ENCODE measurements around the gene SLC9A8.
"Not testable (repeated sequence)": the region's sequence is repeated elsewhere in the genome, so short reads cannot be mapped to it uniquely, and the experiment has no call there.

The SLC9A8 gene

DNA sequence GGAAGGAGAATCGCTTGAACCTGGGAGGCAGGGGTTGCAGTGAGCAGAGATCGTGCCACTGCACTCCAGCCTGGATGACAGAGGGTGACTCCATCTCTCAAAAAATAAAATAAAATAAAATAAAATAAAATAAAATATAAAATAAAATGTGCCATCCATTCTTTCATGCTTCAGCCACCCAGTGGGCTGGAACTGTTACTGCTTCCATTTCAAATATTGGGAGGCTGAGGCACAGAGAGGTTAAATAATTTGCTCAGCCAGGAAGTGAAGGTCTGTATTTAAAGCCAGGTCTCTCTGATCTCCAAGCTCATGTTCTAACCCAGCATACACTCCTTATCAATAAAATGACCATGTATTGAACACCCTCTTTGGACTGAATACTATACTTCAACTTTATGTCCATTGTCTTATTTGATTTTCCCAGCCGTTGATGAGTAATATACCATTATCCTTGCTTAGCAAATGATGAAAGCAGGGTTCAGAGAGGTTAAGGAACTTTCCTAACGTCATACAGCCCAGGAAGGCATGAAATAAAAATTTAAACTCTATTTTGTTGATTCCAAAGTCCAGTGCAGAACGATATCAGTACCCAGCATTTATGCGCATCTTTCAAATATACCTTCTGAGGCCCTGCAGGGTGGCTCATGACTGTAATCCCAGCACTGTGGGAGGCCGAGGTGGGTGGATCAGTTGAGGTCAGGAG, 25.8 kb upstream of the SLC9A8 start:
- in situ Hi-C loops (cut with HindIII; ENCODE audit: low sequenced_read_pairs) = no loop called here

GRCh38 chr20:49787371-49788357, 25.0 kb upstream of the SLC9A8 start:
- in situ Hi-C loops (cut with HindIII; ENCODE audit: low sequenced_read_pairs) = no loop called here

- in situ Hi-C loops (cut with HindIII; ENCODE audit: low sequenced_read_pairs) = loop anchor here (5.0 kb wide), 1 partner anchor 42 kb away; no protein-coding TSS in a partner anchor
Measured at GRCh38 chr20:49790077-49790798, 22.4 kb upstream of the SLC9A8 start.

GRCh38 chr20:49791165-49791564, 21.5 kb upstream of the SLC9A8 start:
- in situ Hi-C loops (cut with HindIII; ENCODE audit: low sequenced_read_pairs) = loop anchor here (5.0 kb wide), 1 partner anchor 41 kb away; no protein-coding TSS in a partner anchor

DNA sequence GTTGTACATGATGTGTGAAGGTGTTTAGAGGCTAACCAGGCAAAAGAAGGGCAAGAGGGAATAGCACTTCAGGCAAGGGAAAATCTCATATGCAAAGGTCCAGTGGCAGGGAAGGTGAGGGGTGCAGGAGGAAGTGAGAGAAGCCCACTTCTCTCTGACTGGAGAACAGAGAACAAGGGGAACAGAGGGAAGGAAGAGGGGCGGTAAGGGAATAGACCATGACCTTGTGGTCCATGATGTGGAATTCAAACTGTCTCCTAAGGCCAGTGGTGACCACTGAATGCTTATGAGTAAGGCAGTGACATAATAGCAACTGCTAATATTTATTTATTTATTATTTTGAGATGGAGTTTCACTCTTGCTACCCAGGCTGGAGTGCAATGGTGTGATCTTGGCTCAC, 20.6 kb upstream of the SLC9A8 start:
- in situ Hi-C loops (cut with HindIII; ENCODE audit: low sequenced_read_pairs) = loop anchor here (5.0 kb wide), 1 partner anchor 40 kb away; no protein-coding TSS in a partner anchor

DNA sequence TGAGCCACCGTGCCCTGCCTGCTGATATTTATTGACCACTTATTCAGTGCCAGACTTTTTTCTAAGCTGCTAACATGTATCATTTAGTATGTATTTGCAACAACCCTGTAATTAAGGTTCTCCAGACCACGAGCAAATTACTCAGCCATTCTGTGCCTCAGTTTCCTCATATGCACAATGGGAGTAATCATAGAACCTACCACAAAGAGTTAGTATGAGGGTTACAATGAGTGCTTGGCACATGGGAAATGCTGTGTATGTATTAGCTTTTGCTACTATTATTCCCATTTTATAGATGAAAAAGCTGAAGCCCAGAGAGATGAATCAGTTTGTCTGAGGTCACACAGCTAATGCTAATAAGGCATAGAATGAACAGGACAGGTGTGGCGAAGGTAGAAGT, 20.0 kb upstream of the SLC9A8 start:
- in situ Hi-C loops (cut with HindIII; ENCODE audit: low sequenced_read_pairs) = loop anchor here (5.0 kb wide), 1 partner anchor 40 kb away; no protein-coding TSS in a partner anchor

DNA sequence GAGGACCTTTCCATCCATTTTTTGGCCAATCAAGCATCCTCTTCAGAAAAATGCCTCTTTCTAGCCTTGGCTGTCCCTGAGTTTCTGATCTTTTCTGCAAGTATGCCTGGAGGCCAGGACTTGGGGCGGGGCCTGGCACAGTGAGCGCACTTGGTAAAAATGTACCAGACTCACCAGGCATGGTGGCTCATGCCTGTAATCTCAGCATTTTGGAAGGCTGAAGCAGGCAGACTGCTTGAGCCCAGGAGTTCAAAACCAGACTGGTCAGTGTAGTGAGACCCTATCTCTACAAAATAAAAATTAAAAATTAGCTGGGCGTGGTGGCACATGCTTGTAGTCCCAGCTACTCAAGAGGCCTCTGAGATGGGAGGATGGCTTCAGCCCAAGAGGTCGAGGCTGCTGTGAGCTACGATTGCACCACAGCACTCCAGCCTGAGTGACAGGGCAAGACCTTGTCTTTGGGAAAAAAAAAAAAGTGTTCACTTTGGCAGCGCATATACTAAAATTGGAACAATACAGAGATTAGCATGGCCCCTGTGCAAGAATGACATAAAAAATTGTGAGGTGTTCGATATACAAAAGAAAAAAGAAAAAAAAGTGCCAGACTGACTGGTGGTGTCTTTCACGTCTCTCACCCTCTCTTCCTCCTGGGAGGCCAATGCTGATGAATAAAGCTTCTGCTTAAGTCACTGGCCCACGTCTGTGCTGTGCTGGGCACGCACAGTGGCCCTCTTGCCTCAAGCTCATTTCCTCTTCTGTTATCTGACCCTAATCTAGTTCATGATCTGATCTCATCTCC, 18.1 kb upstream of the SLC9A8 start:
- in situ Hi-C loops (cut with HindIII; ENCODE audit: low sequenced_read_pairs) = loop anchor here (5.0 kb wide), 1 partner anchor 38 kb away; no protein-coding TSS in a partner anchor

GRCh38 chr20:49795135-49795424, 17.5 kb upstream of the SLC9A8 start:
- in situ Hi-C loops (cut with HindIII; ENCODE audit: low sequenced_read_pairs) = no loop called here

DNA sequence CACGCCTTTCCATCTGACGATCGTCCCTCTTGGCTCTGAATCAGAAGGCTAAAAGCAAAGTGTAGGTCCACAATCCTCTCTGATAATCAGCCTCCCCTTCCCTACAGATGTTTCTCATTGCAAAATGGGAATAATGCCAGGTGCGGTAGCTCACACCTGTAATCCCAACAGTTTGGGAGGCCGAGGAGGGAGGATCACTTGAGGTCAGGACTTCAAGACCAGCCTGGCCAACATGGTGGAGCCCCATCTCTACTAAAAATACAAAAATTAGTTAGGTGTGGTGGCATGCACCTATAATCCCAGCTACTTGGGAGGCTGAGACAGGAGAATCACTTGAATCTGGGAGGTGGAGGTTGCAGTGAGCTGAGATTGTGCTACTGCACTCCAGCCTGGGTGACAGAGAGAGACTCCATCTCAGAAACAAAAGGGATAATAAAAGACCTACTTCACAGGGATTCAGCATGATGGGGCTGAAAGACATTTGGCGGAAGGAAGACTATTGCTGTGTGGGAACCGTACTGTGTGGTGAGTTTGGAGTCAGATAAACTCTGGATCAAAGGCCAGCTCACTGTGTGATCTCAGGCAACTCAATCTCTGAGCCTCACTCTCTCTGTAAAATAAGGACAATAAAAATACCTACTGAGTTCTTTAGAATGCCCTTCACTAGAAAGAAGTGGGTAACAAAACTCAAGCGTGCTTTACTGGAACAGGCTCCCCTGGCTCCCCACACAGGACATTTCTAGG, 15.9 kb upstream of the SLC9A8 start:
- in situ Hi-C loops (cut with HindIII; ENCODE audit: low sequenced_read_pairs) = no loop called here

DNA sequence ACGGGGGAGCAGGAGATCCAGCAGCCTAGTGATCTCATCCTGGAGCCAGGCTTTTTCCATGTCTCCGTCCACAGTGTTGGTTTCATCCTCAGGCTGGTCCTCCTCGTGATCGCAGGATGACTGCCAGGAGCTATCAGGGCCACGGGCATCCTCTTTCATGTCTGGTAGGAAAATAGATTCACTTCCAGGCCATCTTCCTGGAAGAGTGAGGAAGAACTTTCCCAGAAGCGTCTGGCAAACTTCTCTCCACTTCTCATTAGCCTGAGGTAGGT, 15.3 kb upstream of the SLC9A8 start:
- in situ Hi-C loops (cut with HindIII; ENCODE audit: low sequenced_read_pairs) = no loop called here

- in situ Hi-C loops (cut with HindIII; ENCODE audit: low sequenced_read_pairs) = no loop called here
Measured at GRCh38 chr20:49798718-49799117, 13.9 kb upstream of the SLC9A8 start.

DNA sequence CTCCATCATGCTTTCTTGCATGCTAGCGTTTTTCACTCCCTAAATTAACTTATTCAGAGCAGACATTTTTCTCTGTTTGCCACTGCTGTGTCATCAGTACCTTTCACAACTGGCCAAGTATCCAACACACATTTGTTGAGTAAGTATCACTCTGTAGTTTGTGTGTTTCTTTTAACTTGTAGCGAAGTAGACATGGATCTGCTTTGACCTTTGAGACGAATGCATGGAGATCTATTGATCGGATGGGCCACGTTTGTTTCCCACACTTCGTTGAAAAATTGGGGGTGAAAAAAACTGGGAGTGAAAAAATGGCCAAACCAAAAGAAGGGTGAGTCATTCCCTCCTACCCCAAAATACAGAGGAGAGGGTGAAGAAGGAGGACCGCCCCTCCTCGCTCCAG, 12.9 kb upstream of the SLC9A8 start:
- in situ Hi-C loops (cut with HindIII; ENCODE audit: low sequenced_read_pairs) = no loop called here

DNA sequence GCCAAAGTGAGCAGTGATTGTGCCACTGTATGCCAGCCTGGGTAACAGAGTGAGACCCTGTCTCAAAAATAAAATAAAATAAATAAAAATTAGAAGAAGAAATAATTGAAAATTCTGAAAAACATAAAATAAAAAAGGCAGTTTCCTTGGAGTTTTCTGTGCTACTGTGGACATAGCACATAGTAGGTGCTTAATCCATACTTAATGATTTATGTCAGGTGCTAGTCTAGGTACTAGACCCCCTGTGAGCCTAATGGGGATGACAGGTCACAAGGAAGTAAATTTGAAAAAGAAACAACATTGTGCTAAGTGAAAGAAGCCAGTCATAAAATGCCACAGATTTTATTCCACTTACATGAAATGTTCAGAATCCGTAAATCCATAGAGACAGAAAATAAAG, 9.2 kb upstream of the SLC9A8 start:
- in situ Hi-C loops (cut with HindIII; ENCODE audit: low sequenced_read_pairs) = no loop called here

GRCh38 chr20:49804364-49804763, 8.3 kb upstream of the SLC9A8 start:
- in situ Hi-C loops (cut with HindIII; ENCODE audit: low sequenced_read_pairs) = no loop called here

- in situ Hi-C loops (cut with HindIII; ENCODE audit: low sequenced_read_pairs) = not testable (repeated sequence)
Measured at GRCh38 chr20:49805224-49805876, 7.3 kb upstream of the SLC9A8 start.

- in situ Hi-C loops (cut with HindIII; ENCODE audit: low sequenced_read_pairs) = no loop called here
Measured at GRCh38 chr20:49808753-49809152, 3.9 kb upstream of the SLC9A8 start.

- in situ Hi-C loops (cut with HindIII; ENCODE audit: low sequenced_read_pairs) = no loop called here
Measured at GRCh38 chr20:49809803-49810359, 2.7 kb upstream of the SLC9A8 start.

- in situ Hi-C loops (cut with HindIII; ENCODE audit: low sequenced_read_pairs) = no loop called here
Measured at GRCh38 chr20:49810491-49811190, 2.0 kb upstream of the SLC9A8 start.

Data from endothelial cell of hepatic sinusoid (primary cell).